Measurements from ENCODE around the gene FGF19.

- TF ChIP-seq CTCF (IDR thresholded peaks at IDR 0.05; ENCODE audit: low read depth, low read length, poor library complexity, severe bottlenecking) (no peak), EZH2phosphoT487 (IDR thresholded peaks at IDR 0.05; ENCODE audit: borderline replicate concordance, low read length) (no peak)
Measured at GRCh38 chr11:69650081-69650831, 53.6 kb downstream of the FGF19 start.

All from DOHH2 (cell line).